DOHH2 (cell line): ENCODE results near the gene BBS12.

Experiments used
- H3F3A ChIP-seq: fragments of 200-600 bp; sonication (generic), shearing (Covaris generic); 2 replicates; pipeline ENCODE4 v1.6.0; 2016; ENCODE audit warnings: antibody characterized with exemption, mild to moderate bottlenecking; ENCODE audit not compliant: control insufficient read depth, insufficient read depth
- H3K27ac ChIP-seq: fragments of 200-600 bp; sonication (generic); 2 replicates; pipeline ENCODE4 v1.5.1; 2014; ENCODE audit warnings: low read depth, mild to moderate bottlenecking, low read length, moderate library complexity
- H3K27me3 ChIP-seq: fragments of 200-600 bp; sonication (generic); 2 replicates; pipeline ENCODE4 v1.6.1; 2014; ENCODE audit warnings: mild to moderate bottlenecking, low read length, mixed read lengths; ENCODE audit not compliant: control insufficient read depth
- H3K36me3 ChIP-seq: fragments of 200-600 bp; sonication (generic); 2 replicates; pipeline ENCODE4 v1.6.1; 2014; ENCODE audit warnings: mild to moderate bottlenecking, low read length, moderate library complexity, mixed read lengths; ENCODE audit not compliant: control insufficient read depth
- H3K4me1 ChIP-seq: fragments of 200-600 bp; sonication (generic); 2 replicates; pipeline ENCODE4 v1.6.1; 2014; ENCODE audit warnings: mild to moderate bottlenecking, low read length, mixed read lengths; ENCODE audit not compliant: control insufficient read depth
- H3K4me2 ChIP-seq: fragments of 200-600 bp; sonication (generic); 2 replicates; pipeline ENCODE4 v1.6.0; 2014; ENCODE audit warnings: mild to moderate bottlenecking, low read length, moderate library complexity
- H3K4me3 ChIP-seq: fragments of 200-600 bp; sonication (generic); 2 replicates; pipeline ENCODE4 v1.5.1; 2014; ENCODE audit warnings: mild to moderate bottlenecking, low read length, mixed read lengths
- H3K79me2 ChIP-seq: fragments of 200-600 bp; sonication (generic); 2 replicates; pipeline ENCODE4 v1.6.1; 2014; ENCODE audit warnings: mild to moderate bottlenecking, low read length, mixed read lengths; ENCODE audit not compliant: control insufficient read depth
- H3K9me2 ChIP-seq: fragments of 200-600 bp; sonication (generic); replicated peaks from 2 replicates; pipeline ENCODE4 v1.6.1; 2014; ENCODE audit warnings: mild to moderate bottlenecking, low read length, mixed read lengths; ENCODE audit not compliant: control insufficient read depth
- H3K9me3 ChIP-seq: fragments of 200-600 bp; sonication (generic); 2 replicates; pipeline ENCODE4 v1.6.1; 2014; ENCODE audit warnings: antibody characterized with exemption, low read length, mixed read lengths; ENCODE audit not compliant: control insufficient read depth, insufficient read depth
- H4K20me1 ChIP-seq: fragments of 200-600 bp; sonication (generic); 2 replicates; pipeline ENCODE4 v1.6.0; 2014; ENCODE audit warnings: low read depth, mild to moderate bottlenecking, antibody characterized with exemption, low read length, moderate library complexity; ENCODE audit not compliant: control insufficient read depth, insufficient read depth
- CTCF ChIP-seq: fragments of 200-600 bp; sonication (generic); IDR thresholded peaks from one replicate; pipeline ENCODE4 v1.5.1; 2014; ENCODE audit warnings: antibody characterized with exemption, mild to moderate bottlenecking, low read depth, low read length; ENCODE audit not compliant: poor library complexity, severe bottlenecking
- EZH2phosphoT487 ChIP-seq: fragments of 200-600 bp; sonication (generic); IDR thresholded peaks from 2 replicates; pipeline ENCODE4 v1.6.1; 2017; ENCODE audit warnings: borderline replicate concordance, mild to moderate bottlenecking, antibody characterized with exemption, low read length, moderate library complexity, mixed read lengths

Gene BBS12

GRCh38 chr4:122775987-122776836 is 43.7 kb downstream of the BBS12 start:
- H3K4me2 ChIP-seq, result no peak overlapping the region
- no peaks in the 10 kb centered on the region for H3K79me2 ChIP-seq
- H3K4me1 ChIP-seq, result no peaks in the 10 kb centered on the region
- H4K20me1 ChIP-seq, result no peaks in the 10 kb centered on the region
- H3K36me3 ChIP-seq, result no peaks in the 10 kb centered on the region
- no peaks in the 10 kb centered on the region for H3K9me2 ChIP-seq
- H3K4me3 ChIP-seq, result no peak overlapping the region
- TF ChIP-seq EZH2phosphoT487, result no peak
- TF ChIP-seq CTCF, result no peak
- H3K9me3 ChIP-seq, result no peaks in the 10 kb centered on the region
- H3F3A ChIP-seq, result no peaks in the 10 kb centered on the region
- H3K27ac ChIP-seq, result no peak overlapping the region
- H3K27me3 ChIP-seq, result no peaks in the 10 kb centered on the region

- Histone ChIP-seq H4K20me1 (no peaks in the 10 kb centered on the region), H3K27me3 (no peaks in the 10 kb centered on the region), H3K4me3 (no peak overlapping the region), H3K79me2 (no peaks in the 10 kb centered on the region), H3K36me3 (no peaks in the 10 kb centered on the region), H3F3A (no peaks in the 10 kb centered on the region), H3K9me2 (no peaks in the 10 kb centered on the region), H3K9me3 (no peaks in the 10 kb centered on the region), H3K27ac (no peak overlapping the region), H3K4me2 (no peak overlapping the region), H3K4me1 (no peaks in the 10 kb centered on the region)
- no peak for TF ChIP-seq EZH2phosphoT487
- no peak for TF ChIP-seq CTCF
Measured at GRCh38 chr4:122776916-122777315, 44.4 kb downstream of the BBS12 start.

GRCh38 chr4:122777846-122778673 is 45.6 kb downstream of the BBS12 start:
- Histone ChIP-seq H3K4me3 (no peak overlapping the region), H3F3A (no peaks in the 10 kb centered on the region), H3K4me1 (no peaks in the 10 kb centered on the region), H3K27me3 (no peaks in the 10 kb centered on the region), H3K4me2 (no peak overlapping the region), H3K79me2 (no peaks in the 10 kb centered on the region), H3K36me3 (no peaks in the 10 kb centered on the region), H4K20me1 (no peaks in the 10 kb centered on the region), H3K9me2 (no peaks in the 10 kb centered on the region), H3K27ac (no peak overlapping the region), H3K9me3 (no peaks in the 10 kb centered on the region)
- no peak for TF ChIP-seq CTCF
- no peak for TF ChIP-seq EZH2phosphoT487
